KOPT-K1 (cell line): ENCODE data around the gene PRR23C.
"Not testable (repeated sequence)": the region's sequence is repeated elsewhere in the genome, so short reads cannot be mapped to it uniquely, and the experiment has no call there.

Experiments
- H3K27ac ChIP-seq: fragments of 200-600 bp; sonication (generic); 2 replicates; pipeline ENCODE4 v1.5.1; 2016; ENCODE audit warnings: antibody characterized with exemption, mild to moderate bottlenecking, low read depth, low read length; ENCODE audit not compliant: poor library complexity, severe bottlenecking
- H3K36me3 ChIP-seq: fragments of 200-600 bp; sonication (generic); 2 replicates; pipeline ENCODE4 v1.5.1; 2017; ENCODE audit warnings: antibody characterized with exemption, mild to moderate bottlenecking, low read length, moderate library complexity; ENCODE audit not compliant: insufficient read depth
- H3K9me3 ChIP-seq: fragments of 200-600 bp; sonication (generic); 2 replicates; pipeline ENCODE4 v1.5.1; 2017; ENCODE audit warnings: antibody characterized with exemption, low read length, mild to moderate bottlenecking; ENCODE audit not compliant: insufficient read depth, poor library complexity, severe bottlenecking

The PRR23C gene

GRCh38 chr3:139044366-139045210 is at the start of gene PRR23C:
Gene PRR23C, minus strand, starts transcription at chr3:139044892. Its CDS starts 272 bp downstream, at chr3:139044620.
- peaks cover 6% of the 10 kb centered on the region for H3K9me3 ChIP-seq
- no peaks in the 10 kb centered on the region for H3K36me3 ChIP-seq
- H3K27ac ChIP-seq: no peak within 1 kb of the TSS

GRCh38 chr3:139093840-139094239 is 49.1 kb upstream of the PRR23C start:
- no peak overlapping the region for H3K27ac ChIP-seq
- peaks cover 7% of the 10 kb centered on the region for H3K9me3 ChIP-seq
- no peaks in the 10 kb centered on the region for H3K36me3 ChIP-seq

DNA sequence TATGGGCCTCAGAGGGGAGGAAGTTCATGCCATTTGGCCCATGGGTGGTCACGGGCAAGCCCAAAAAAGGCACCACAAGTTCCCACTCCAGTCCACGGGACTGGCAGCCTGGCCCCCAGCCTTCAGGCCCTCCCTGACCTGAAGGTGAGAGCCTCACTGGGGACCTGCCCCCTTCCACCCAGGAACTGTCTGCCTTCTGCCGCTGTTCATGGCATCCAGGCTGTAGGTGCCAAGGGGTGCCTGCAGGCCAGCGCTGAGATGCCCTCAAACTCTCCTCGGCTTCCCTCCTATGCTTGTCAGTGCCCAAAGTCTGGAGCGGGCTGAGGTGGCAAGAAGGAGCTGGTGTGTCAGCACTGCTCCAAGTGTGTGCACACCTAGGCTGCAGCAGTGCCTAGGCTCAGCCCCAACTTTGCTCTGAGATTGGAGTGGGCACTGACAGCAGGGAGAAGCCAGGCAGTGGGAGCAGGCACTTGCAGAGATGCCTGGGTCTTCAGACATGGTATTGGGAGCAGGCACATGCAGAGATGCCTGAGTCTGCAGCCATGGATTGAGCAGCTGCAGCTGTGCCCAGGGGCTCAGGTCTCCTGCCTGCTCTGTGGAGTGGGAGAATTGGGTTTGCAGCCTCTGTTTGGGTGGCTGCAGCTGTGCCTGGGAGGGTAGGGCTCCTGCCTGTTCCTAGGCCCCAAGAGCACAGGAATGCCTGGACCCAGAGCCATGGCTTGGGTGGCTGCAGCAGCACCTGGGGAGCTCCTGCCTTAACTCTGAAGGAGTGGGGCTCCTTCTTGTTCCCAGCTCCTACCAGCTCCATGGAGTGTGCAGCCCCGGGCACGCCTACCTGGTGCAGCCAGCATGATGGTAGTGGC is 44.0 kb upstream of the PRR23C start:
- Histone ChIP-seq H3K36me3 (no peaks in the 10 kb centered on the region), H3K9me3 (peaks cover 7% of the 10 kb centered on the region), H3K27ac (no peak overlapping the region)

- H3K9me3 ChIP-seq: peaks cover 4% of the 10 kb centered on the region
- H3K27ac ChIP-seq: no peak overlapping the region
- H3K36me3 ChIP-seq: no peaks in the 10 kb centered on the region
Measured at GRCh38 chr3:139087621-139088020, 42.9 kb upstream of the PRR23C start.

DNA sequence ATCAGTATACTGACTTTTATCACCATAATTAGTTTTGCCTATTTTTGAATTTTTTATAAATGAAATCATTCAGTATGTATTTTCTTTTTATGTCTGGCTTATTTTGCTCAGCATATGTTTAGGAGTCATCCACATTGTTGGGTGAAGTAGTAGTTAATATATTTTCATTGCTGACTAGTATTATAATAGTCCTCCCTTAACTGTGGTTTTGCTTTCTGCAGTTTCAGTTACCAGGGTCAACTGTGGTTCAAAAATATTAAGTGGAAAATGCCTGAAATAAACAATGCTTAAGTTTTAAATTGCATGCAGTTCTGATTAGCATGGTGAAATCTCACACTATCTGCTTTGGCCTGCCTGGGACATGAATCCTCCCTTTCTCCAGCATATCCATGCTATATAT is 39.5 kb upstream of the PRR23C start:
- no peaks in the 10 kb centered on the region for H3K36me3 ChIP-seq
- H3K27ac ChIP-seq: no peak overlapping the region
- no peaks in the 10 kb centered on the region for H3K9me3 ChIP-seq

DNA sequence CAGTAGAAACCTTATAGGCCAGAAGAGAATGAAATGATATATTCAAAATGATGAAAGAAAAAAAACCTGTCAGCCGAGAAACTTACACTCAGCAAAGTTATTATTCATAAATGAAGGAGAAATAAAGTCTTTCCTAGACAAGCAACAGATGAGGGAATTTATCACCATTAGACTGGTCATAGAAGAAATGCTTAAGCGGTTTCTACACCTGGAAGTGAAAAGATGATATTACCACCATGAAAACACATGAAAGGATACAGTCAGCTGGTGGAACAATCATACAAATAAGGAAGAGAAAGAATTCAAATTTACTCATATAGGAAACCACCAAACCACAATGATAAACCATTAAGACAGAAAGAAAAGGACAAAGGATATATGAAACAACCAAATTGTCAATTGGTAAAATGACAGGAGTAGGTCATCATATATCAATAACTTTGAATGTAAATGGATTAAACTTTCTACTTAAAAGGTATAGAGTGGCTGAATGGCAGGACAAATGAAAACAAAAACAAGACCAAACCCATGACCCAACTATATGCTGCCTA is 29.9 kb upstream of the PRR23C start:
- no peak overlapping the region for H3K27ac ChIP-seq
- H3K9me3 ChIP-seq: peaks cover 3% of the 10 kb centered on the region

DNA sequence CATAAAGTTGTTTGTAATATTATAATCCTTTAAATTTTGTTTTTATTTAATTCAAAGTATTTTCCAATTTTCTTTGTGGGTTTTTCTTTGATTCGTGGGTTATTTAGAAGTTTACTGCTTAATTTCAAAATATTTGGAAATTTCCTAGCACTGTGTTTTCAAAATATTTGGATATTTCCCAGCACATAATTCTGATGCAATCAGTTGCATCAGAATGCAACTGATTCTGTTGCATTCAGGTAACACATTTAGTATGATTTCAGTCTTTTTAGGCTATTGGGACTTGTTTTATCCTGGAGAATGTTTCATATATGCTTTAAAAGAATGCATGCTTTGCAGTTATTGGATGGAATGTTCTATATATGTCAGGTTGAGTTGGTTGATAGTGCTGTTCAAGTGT is 18.2 kb upstream of the PRR23C start:
- Histone ChIP-seq H3K36me3 (no peaks in the 10 kb centered on the region), H3K27ac (no peak overlapping the region), H3K9me3 (no peaks in the 10 kb centered on the region)

More for the DNA sequence above, 29.9 kb upstream of the PRR23C start:
- H3K36me3 ChIP-seq: no peaks in the 10 kb centered on the region

- no peaks in the 10 kb centered on the region for H3K36me3 ChIP-seq
Measured at GRCh38 chr3:139052802-139053600, 8.3 kb upstream of the PRR23C start.

DNA sequence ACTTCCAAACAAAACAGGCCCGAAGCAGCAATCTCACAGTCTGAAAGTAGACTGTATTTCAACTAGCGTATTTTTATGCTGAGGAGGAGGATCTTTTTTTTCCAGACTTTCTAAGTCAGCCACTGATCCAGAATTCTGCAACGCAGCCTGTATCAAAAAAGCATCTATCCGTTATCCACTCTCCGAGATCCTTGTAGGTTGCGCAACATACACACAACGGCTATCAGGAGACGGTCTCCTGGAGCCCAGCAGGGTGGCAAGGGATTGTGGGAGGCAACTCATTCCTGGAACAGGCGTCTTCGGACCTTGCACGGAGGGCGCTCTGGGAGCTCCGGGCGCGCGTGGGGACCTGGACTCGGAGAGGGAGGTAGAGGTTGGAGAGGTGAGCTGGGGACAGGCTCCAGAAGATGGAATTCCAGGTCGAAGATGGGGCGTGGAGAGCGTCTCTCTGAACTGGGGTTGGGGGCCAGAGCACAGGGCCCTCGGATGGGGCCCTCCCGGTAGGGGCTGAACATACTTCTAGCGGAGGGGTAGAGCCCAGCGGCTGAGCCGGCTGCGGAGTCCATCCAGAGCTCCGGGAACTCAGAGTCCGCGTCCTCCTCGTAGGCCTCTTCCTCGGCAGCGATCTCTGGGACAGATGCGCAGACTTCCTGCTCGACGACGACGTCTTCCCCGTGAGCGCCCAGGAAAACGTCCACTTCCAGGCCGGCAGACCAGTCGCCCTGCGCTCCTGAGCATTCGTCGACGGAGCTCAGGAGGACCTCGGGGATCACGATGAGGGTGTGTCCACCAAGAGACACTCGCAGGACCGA is 932 bp downstream of the PRR23C start:
- Histone ChIP-seq H3K36me3 (no peaks in the 10 kb centered on the region), H3K27ac (no peak overlapping the region), H3K9me3 (peaks cover 6% of the 10 kb centered on the region)

More at GRCh38 chr3:139052802-139053600, 8.3 kb upstream of the PRR23C start:
- H3K9me3 ChIP-seq: peaks cover 9% of the 10 kb centered on the region
- H3K27ac ChIP-seq: no peak overlapping the region

GRCh38 chr3:139037478-139037877 is 7.2 kb downstream of the PRR23C start:
- H3K27ac ChIP-seq: no peak overlapping the region
- H3K36me3 ChIP-seq: no peaks in the 10 kb centered on the region
- H3K9me3 ChIP-seq: no peaks in the 10 kb centered on the region

DNA sequence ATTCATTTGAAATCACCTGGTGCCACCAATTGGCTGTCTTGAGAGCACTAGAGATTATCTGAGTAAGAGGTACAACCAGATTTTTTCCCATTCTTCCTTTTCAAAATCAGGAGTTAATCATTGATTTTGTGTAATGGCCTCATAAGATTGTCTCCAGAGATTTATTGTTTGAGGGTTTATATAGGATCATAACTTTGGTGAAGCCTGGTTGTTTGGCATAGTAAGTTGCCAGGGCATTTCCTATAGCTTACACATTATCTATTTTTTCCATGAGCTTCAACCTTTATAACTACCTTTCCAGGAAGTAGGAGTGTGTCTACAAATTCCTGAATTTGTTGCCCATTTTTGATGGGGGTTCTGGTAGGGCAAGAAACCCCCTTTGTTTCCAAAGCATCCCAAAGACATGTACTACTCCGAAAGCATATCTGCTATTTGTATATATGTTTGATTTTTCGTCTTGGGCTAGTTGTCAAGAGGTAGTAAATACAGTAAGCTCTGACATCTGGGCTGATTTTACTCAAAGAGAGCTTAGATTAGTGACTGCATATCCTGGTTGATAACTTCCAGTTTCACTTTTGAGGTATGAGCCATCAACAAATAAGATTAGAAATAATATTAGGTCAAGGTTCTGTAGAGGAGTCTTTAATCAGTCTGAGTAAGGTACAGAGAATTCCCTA is 12.2 kb downstream of the PRR23C start:
- Histone ChIP-seq H3K36me3 (no peaks in the 10 kb centered on the region), H3K9me3 (no peaks in the 10 kb centered on the region), H3K27ac (no peak overlapping the region)

- H3K36me3 ChIP-seq, H3K9me3 ChIP-seq, H3K27ac ChIP-seq: not testable (repeated sequence)
Measured at GRCh38 chr3:139030576-139030975, 14.1 kb downstream of the PRR23C start.

DNA sequence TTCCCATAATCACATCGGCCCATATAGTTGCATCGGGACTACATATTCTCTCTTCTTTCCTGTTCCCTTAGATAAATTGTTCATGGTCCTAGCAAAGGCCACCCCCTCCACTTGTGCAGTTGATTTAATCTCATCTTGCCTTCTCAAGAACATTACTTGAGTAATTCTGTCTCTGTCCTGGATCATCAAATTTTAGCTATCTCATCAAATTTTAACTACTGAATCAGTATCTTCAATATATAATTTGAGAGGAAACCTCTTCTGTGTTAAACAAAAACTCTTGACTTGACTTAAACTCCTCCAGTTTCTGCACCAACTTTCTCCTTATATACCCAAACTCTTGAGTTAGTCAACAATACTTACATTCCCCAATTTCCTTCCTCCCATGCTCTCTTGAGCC is 19.7 kb downstream of the PRR23C start:
- Histone ChIP-seq H3K27ac (no peak overlapping the region), H3K36me3 (no peaks in the 10 kb centered on the region), H3K9me3 (peaks cover 11% of the 10 kb centered on the region)
